ENCODE data around the gene RLIM.

Gene RLIM

DNA sequence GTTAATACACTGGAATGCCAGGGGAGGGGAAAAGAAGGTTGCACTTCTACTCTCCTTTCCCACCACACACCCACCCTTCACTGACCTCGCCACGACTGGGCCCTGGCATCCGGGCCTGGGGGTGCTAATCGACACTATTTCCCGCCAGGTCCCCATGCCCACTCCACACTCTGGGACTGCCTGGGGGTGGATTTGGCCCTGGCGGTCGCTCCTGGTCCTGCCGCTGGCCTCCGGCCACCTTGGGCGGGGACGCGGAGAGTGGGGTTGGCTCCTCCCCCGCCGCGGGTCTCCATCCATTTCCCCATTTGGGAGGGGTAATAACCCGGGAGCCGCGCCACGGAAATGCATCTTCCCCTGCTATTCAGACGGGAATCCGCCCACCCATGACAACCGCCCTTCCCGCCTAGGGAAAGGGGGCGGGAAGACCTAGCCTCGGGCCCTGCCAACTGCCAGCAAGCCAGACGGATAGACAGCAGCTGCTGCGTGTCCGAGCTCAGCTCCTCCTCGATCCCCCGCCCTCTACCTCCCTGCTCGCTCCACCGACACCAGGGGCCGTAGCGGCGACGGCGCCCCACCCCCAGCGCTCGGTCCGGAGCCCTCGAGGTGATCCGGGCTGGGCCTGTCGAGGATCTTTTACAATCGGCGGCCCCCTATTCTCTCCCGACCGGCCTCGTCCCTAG is 78.1 kb downstream of the RLIM start:
- peak; percentile 59 for DNase-seq

- peak; percentile 22 for DNase-seq
Measured at GRCh38 chrX:74535408-74536151, 78.8 kb downstream of the RLIM start.
